Testis (tissue), 3 donors: Measurements from ENCODE around the gene CABP2. TPM values are rescaled to one million over a fixed set of nuclear protein-coding genes. Genes with fewer than 3 reads are reported as not detected.

ENCODE experiments used
- DNase-seq: peaks from one replicate; pipeline ENCODE4 v3.0.0-alpha.2; 2019
- H3K27ac ChIP-seq, 2 donors: fragments of 200-600 bp; sonication (generic); one replicate each; pipeline ENCODE4 v1.5.1; 2019
- H3K27me3 ChIP-seq: fragments of 200-600 bp; sonication (generic); one replicate; pipeline ENCODE4 v1.5.1; 2019
- H3K36me3 ChIP-seq: fragments of 200-600 bp; sonication (generic); one replicate; pipeline ENCODE4 v1.5.1; 2017; ENCODE audit warnings: low read depth; ENCODE audit errors: missing control alignments
- H3K4me1 ChIP-seq: fragments of 200-600 bp; sonication (generic); one replicate; pipeline ENCODE4 v1.5.1; 2019
- H3K4me3 ChIP-seq, 2 donors: fragments of 200-600 bp; sonication (generic); one replicate each; pipeline ENCODE4 v1.5.1; 2017 to 2019
- H3K9me3 ChIP-seq: fragments of 200-600 bp; sonication (generic); one replicate; pipeline ENCODE4 v1.5.1; 2017
- CTCF ChIP-seq, 3 experiments: fragments of 450-650 bp in 2 of 3; fragments of 200-600 bp in 1 of 3; sonication (generic) in 1 of 3; IDR thresholded peaks; one replicate each; pipeline ENCODE4 v1.5.1; 2016 to 2019; ENCODE audit warnings: antibody characterized with exemption in 3 of 3, mild to moderate bottlenecking in 2 of 3, moderate library complexity in 1 of 3
- POLR2A ChIP-seq: fragments of 450-650 bp; IDR thresholded peaks from one replicate; pipeline ENCODE4 v1.6.1; 2017; ENCODE audit warnings: antibody characterized with exemption, mild to moderate bottlenecking, moderate library complexity
- WGBS, 2 donors: methylation state at CpG; one replicate each; pipeline ENCODE4 v1.1.5; 2018; 5-methylcytosine and 5-hydroxymethylcytosine counted together
- intact Hi-C: fragments of 100-400 bp; cut with DNase I; formaldehyde crosslinking; loops from one replicate; pipeline ENCODE4 v1.15.1; 2023; ENCODE audit warnings: low total_unique reads
- polyA plus RNA-seq: library from polyadenylated mRNA; stranded (reverse); fragments of 350-450 nt; fragmentation: Illumina TruSeq; extraction: RNeasy Lipid Tissue Mini Kit (QIAGEN cat#74804); gene quantifications from one replicate; pipeline ENCODE4 v1.2.3, GENCODE V29; 2014; ENCODE audit warnings: low read depth, low replicate concordance; ENCODE audit not compliant: insufficient read depth
- total RNA-seq, 2 donors: library from RNA; depleted of rRNA; stranded (reverse); fragments of >200 nt; gene quantifications; one replicate each; pipeline ENCODE4 v1.2.3, GENCODE V29; 2016

The CABP2 gene
- total and polyA plus RNA-seq, 3 donors from 2014 or later, result not detected

- intact Hi-C loops, result no loop called here
- H3K27me3 ChIP-seq, result no peaks in the 10 kb centered on the region
- H3K9me3 ChIP-seq, result no peaks in the 10 kb centered on the region
- H3K36me3 ChIP-seq, result no peaks in the 10 kb centered on the region
- no peak for TF ChIP-seq CTCF (IDR thresholded peaks at IDR 0.05)
- no peak for TF ChIP-seq POLR2A
- DNase-seq, result no peak
- WGBS, 2 donors, result 88 to 89% methylated on average over 5 to 19 of the region's 19 CpGs
- H3K4me3 ChIP-seq, result no peak overlapping the region
- H3K27ac ChIP-seq, result no peak overlapping the region
- no peaks in the 10 kb centered on the region for H3K4me1 ChIP-seq
These were observed 31.0 kb downstream of the CABP2 start for GRCh38 chr11:67492069-67492727.

GRCh38 chr11:67491276-67492068 lies 31.8 kb downstream of the CABP2 start:
- Histone ChIP-seq H3K4me1 (no peaks in the 10 kb centered on the region), H3K27me3 (no peaks in the 10 kb centered on the region), H3K36me3 (no peaks in the 10 kb centered on the region), H3K27ac (no peak overlapping the region), H3K4me3 (no peak overlapping the region), H3K9me3 (no peaks in the 10 kb centered on the region)
- intact Hi-C loops, result no loop called here
- DNase-seq, result no peak
- TF ChIP-seq CTCF (IDR thresholded peaks at IDR 0.05) (no peak), POLR2A (no peak)
- 86 to 93% methylated on average over 8 to 22 of the region's 24 CpGs for WGBS, 2 donors

- H3K27ac ChIP-seq, result no peak overlapping the region
- WGBS, 2 donors, result 78 to 90% methylated on average over 2 to 12 of the region's 15 CpGs
- H3K27me3 ChIP-seq, result no peaks in the 10 kb centered on the region
- intact Hi-C loops, result no loop called here
- H3K9me3 ChIP-seq, result no peaks in the 10 kb centered on the region
- no peak for DNase-seq
- TF ChIP-seq POLR2A (no peak), CTCF (IDR thresholded peaks at IDR 0.05) (no peak)
- H3K4me1 ChIP-seq, result no peaks in the 10 kb centered on the region
- H3K4me3 ChIP-seq, result no peak overlapping the region
- no peaks in the 10 kb centered on the region for H3K36me3 ChIP-seq
These were observed 32.5 kb downstream of the CABP2 start for GRCh38 chr11:67490727-67491065.

GRCh38 chr11:67489885-67490726 lies 33.1 kb downstream of the CABP2 start:
- H3K4me1 ChIP-seq, result no peaks in the 10 kb centered on the region
- no peaks in the 10 kb centered on the region for H3K27me3 ChIP-seq
- intact Hi-C loops, result loop anchor here (10.0 kb wide), 1 partner anchor 85 kb away; the partner anchor contains the start of genes PPP1CA and TBC1D10C
- no peaks in the 10 kb centered on the region for H3K9me3 ChIP-seq
- H3K27ac ChIP-seq, result no peak overlapping the region
- no peaks in the 10 kb centered on the region for H3K36me3 ChIP-seq
- DNase-seq, result no peak
- WGBS, 2 donors, result 88 to 98% methylated on average over 4 to 23 of the region's 23 CpGs
- no peak overlapping the region for H3K4me3 ChIP-seq
- no peak for TF ChIP-seq POLR2A
- no peak for TF ChIP-seq CTCF (IDR thresholded peaks at IDR 0.05)
